IPS DF 6.9 (cell line): ENCODE data around the gene MYOCD.

Source experiments
- DNase-seq: peaks from one replicate; pipeline ENCODE4 v3.0.0-alpha.2; 2013; ENCODE audit warnings: low read depth, low spot score
- H3K27ac ChIP-seq: one replicate; pipeline ENCODE4 v1.5.1; 2013; ENCODE audit warnings: low read length, control low read depth
- H3K27me3 ChIP-seq: 2 replicates; pipeline ENCODE4 v1.6.1; 2013; ENCODE audit warnings: mild to moderate bottlenecking, low read length; ENCODE audit not compliant: control insufficient read depth, insufficient read depth
- H3K36me3 ChIP-seq: 2 replicates; pipeline ENCODE4 v1.6.1; 2013; ENCODE audit warnings: low read length; ENCODE audit not compliant: control insufficient read depth, insufficient read depth
- H3K4me1 ChIP-seq: 2 replicates; pipeline ENCODE4 v1.6.1; 2013; ENCODE audit warnings: low read length; ENCODE audit not compliant: control insufficient read depth, insufficient read depth
- H3K4me3 ChIP-seq: 2 replicates; pipeline ENCODE4 v1.5.1; 2013; ENCODE audit warnings: mild to moderate bottlenecking, low read length
- H3K9me3 ChIP-seq: 2 replicates; pipeline ENCODE4 v1.6.1; 2013; ENCODE audit warnings: low read length, inconsistent platforms; ENCODE audit not compliant: control insufficient read depth, insufficient read depth
- WGBS: extraction: QIAGEN DNeasy Blood & Tissue Kit; methylation state at CpG from one replicate; pipeline ENCODE4 v1.1.7; 2013; ENCODE audit warnings: mixed read lengths, missing lambda C conversion rate; ENCODE audit not compliant: insufficient read length, insufficient coverage; 5-methylcytosine and 5-hydroxymethylcytosine counted together

Gene MYOCD

GRCh38 chr17:12744786-12745185 is 79.1 kb downstream of the MYOCD start:
- no peak for DNase-seq
- Histone ChIP-seq H3K9me3 (no peaks in the 10 kb centered on the region), H3K36me3 (no peaks in the 10 kb centered on the region), H3K4me3 (no peak overlapping the region), H3K27ac (no peak overlapping the region), H3K4me1 (no peaks in the 10 kb centered on the region), H3K27me3 (no peaks in the 10 kb centered on the region)
- no CpG with 5 or more reads among the region's 1 CpG for WGBS

- no CpG with 5 or more reads among the region's 7 CpGs for WGBS
- no peak for DNase-seq
- Histone ChIP-seq H3K4me1 (no peaks in the 10 kb centered on the region), H3K36me3 (no peaks in the 10 kb centered on the region), H3K27me3 (no peaks in the 10 kb centered on the region), H3K4me3 (no peak overlapping the region), H3K27ac (no peak overlapping the region), H3K9me3 (no peaks in the 10 kb centered on the region)
Measured at GRCh38 chr17:12745486-12745885, 79.8 kb downstream of the MYOCD start.

GRCh38 chr17:12756786-12757185 is 91.1 kb downstream of the MYOCD start:
- DNase-seq: no peak
- H3K9me3 ChIP-seq: no peaks in the 10 kb centered on the region
- H3K4me1 ChIP-seq: no peaks in the 10 kb centered on the region
- no peaks in the 10 kb centered on the region for H3K36me3 ChIP-seq
- H3K27me3 ChIP-seq: no peaks in the 10 kb centered on the region
- no peak overlapping the region for H3K27ac ChIP-seq
- H3K4me3 ChIP-seq: no peak overlapping the region

GRCh38 chr17:12759090-12759489 is 93.4 kb downstream of the MYOCD start:
- no CpG with 5 or more reads among the region's 2 CpGs for WGBS
- DNase-seq: no peak
- H3K9me3 ChIP-seq: no peaks in the 10 kb centered on the region
- H3K27me3 ChIP-seq: no peaks in the 10 kb centered on the region
- H3K27ac ChIP-seq: no peak overlapping the region
- H3K36me3 ChIP-seq: no peaks in the 10 kb centered on the region
- H3K4me1 ChIP-seq: no peaks in the 10 kb centered on the region
- no peak overlapping the region for H3K4me3 ChIP-seq

GRCh38 chr17:12765548-12765947 is 99.9 kb downstream of the MYOCD start:
- no CpG with 5 or more reads among the region's 6 CpGs for WGBS
- no peaks in the 10 kb centered on the region for H3K27me3 ChIP-seq
- H3K4me1 ChIP-seq: no peaks in the 10 kb centered on the region
- H3K9me3 ChIP-seq: no peaks in the 10 kb centered on the region
- no peak for DNase-seq
- no peak overlapping the region for H3K4me3 ChIP-seq
- no peaks in the 10 kb centered on the region for H3K36me3 ChIP-seq
- no peak overlapping the region for H3K27ac ChIP-seq

- no peaks in the 10 kb centered on the region for H3K4me1 ChIP-seq
- DNase-seq: no peak
- no peaks in the 10 kb centered on the region for H3K27me3 ChIP-seq
- no peak overlapping the region for H3K4me3 ChIP-seq
- no peaks in the 10 kb centered on the region for H3K9me3 ChIP-seq
- H3K36me3 ChIP-seq: no peaks in the 10 kb centered on the region
- no peak overlapping the region for H3K27ac ChIP-seq
- WGBS: no CpG with 5 or more reads among the region's 4 CpGs
Measured at GRCh38 chr17:12768255-12768654, 102.6 kb downstream of the MYOCD start.

GRCh38 chr17:12769981-12770380 is 104.3 kb downstream of the MYOCD start:
- no CpG with 5 or more reads among the region's 6 CpGs for WGBS
- H3K36me3 ChIP-seq: no peaks in the 10 kb centered on the region
- no peak overlapping the region for H3K27ac ChIP-seq
- DNase-seq: no peak
- H3K27me3 ChIP-seq: no peaks in the 10 kb centered on the region
- H3K4me1 ChIP-seq: no peaks in the 10 kb centered on the region
- H3K9me3 ChIP-seq: no peaks in the 10 kb centered on the region
- H3K4me3 ChIP-seq: no peak overlapping the region

- H3K27ac ChIP-seq: no peak overlapping the region
- WGBS: no CpG with 5 or more reads among the region's 1 CpG
- H3K4me3 ChIP-seq: no peak overlapping the region
- H3K9me3 ChIP-seq: no peaks in the 10 kb centered on the region
- no peaks in the 10 kb centered on the region for H3K4me1 ChIP-seq
- H3K27me3 ChIP-seq: no peaks in the 10 kb centered on the region
- no peak for DNase-seq
- no peaks in the 10 kb centered on the region for H3K36me3 ChIP-seq
Measured at GRCh38 chr17:12773153-12773552, 107.5 kb downstream of the MYOCD start.

- peak overlapping the region; percentile 97; the same call in 1 of the 2 replicates for H3K4me3 ChIP-seq
Measured at GRCh38 chr17:12789075-12789480, 123.4 kb downstream of the MYOCD start.

GRCh38 chr17:12789481-12790248 is 124.0 kb downstream of the MYOCD start, which contains the start of gene ARHGAP44:
Gene ARHGAP44, plus strand, starts transcription at chr17:12789498. Its CDS starts 341 bp downstream, at chr17:12789839.
- peak within 1 kb of the TSS; percentile 97 for H3K4me3 ChIP-seq
- H3K4me1 ChIP-seq: peaks cover 2% of the 10 kb centered on the region; the same call in 1 of the 2 replicates
- no CpG with 5 or more reads among the region's 86 CpGs for WGBS
- DNase-seq: no peak
- no peak within 1 kb of the TSS for H3K27ac ChIP-seq
- H3K36me3 ChIP-seq: no peaks in the 10 kb centered on the region
- no peaks in the 10 kb centered on the region; the same call in 1 of the 2 replicates for H3K27me3 ChIP-seq
- H3K9me3 ChIP-seq: no peaks in the 10 kb centered on the region

More at GRCh38 chr17:12789075-12789480, 123.4 kb downstream of the MYOCD start:
- WGBS: no CpG with 5 or more reads among the region's 16 CpGs
- no peak overlapping the region for H3K27ac ChIP-seq
- H3K4me1 ChIP-seq: peaks cover 2% of the 10 kb centered on the region; the same call in 1 of the 2 replicates
- DNase-seq: no peak
- H3K9me3 ChIP-seq: no peaks in the 10 kb centered on the region
- no peaks in the 10 kb centered on the region for H3K36me3 ChIP-seq
- H3K27me3 ChIP-seq: no peaks in the 10 kb centered on the region; the same call in 1 of the 2 replicates
